Panc1 (cell line): ENCODE data around the gene BRF1. TPM values are rescaled to one million over a fixed set of nuclear protein-coding genes. Genes with fewer than 3 reads are reported as not detected.

Experiments
- ATAC-seq: fragments of 200-7000 bp; cut with Tn5 transposase; 2 replicates; pipeline ENCODE4 v1.9.1; 2020; ENCODE audit warnings: mild to moderate bottlenecking, moderate library complexity
- BruUV-seq: library from RNA; stranded (reverse); fragments of 400-500 nt; replicated peaks from 2 replicates; lab custom pipeline; 2021; lab: Mats Ljungman, UMichigan
- CTCF ChIA-PET: fragments of 300-600 bp; sonication (Branson Sonifier 250); formaldehyde crosslinking; loops from one replicate; lab custom pipeline; 2022; ENCODE audit warnings: antibody characterized with exemption; lab: Charles Lee
- POLR2A ChIA-PET: fragments of 300-600 bp; sonication (Branson Sonifier 250); formaldehyde crosslinking; loops from one replicate; lab custom pipeline; 2022; ENCODE audit warnings: antibody characterized with exemption; lab: Charles Lee
- DNase-seq: peaks from one replicate; pipeline ENCODE4 v3.0.0-alpha.2; 2010; ENCODE audit warnings: low read depth, low spot score
- H3K27ac ChIP-seq: 2 replicates; pipeline ENCODE4 v1.5.1; 2011; ENCODE audit warnings: mild to moderate bottlenecking, low read length, inconsistent platforms
- H3K27me3 ChIP-seq: fragments of 200-500 bp; sonication (Bioruptor generic); 2 replicates; pipeline ENCODE4 v1.6.0; 2014; ENCODE audit warnings: low read length, inconsistent platforms; ENCODE audit not compliant: control insufficient read depth, insufficient read depth
- H3K36me3 ChIP-seq: fragments of 200-500 bp; sonication (Bioruptor generic); 2 replicates; pipeline ENCODE4 v1.5.1; 2014; ENCODE audit warnings: inconsistent platforms, mild to moderate bottlenecking, low read length, moderate library complexity; ENCODE audit not compliant: control insufficient read depth, insufficient read depth
- H3K4me1 ChIP-seq: 2 replicates; pipeline ENCODE4 v1.5.1; 2011; ENCODE audit warnings: inconsistent platforms, mild to moderate bottlenecking, low read length, moderate library complexity; ENCODE audit not compliant: control insufficient read depth, insufficient read depth
- H3K4me3 ChIP-seq, 2 experiments: 2 replicates each; pipeline ENCODE4 v1.5.1; 2011 to 2012; ENCODE audit warnings: low read depth in 2 of 2, low read length in 2 of 2, mild to moderate bottlenecking in 2 of 2, inconsistent platforms in 1 of 2, moderate library complexity in 1 of 2
- H3K9me3 ChIP-seq: fragments of 200-500 bp; sonication (Bioruptor generic); 2 replicates; pipeline ENCODE4 v1.5.1; 2014; ENCODE audit warnings: low read depth, mild to moderate bottlenecking, inconsistent platforms, low read length, moderate library complexity; ENCODE audit not compliant: control insufficient read depth, insufficient read depth
- CTCF ChIP-seq: fragments of 450-650 bp; IDR thresholded peaks from 2 replicates; pipeline ENCODE4 v1.5.1; 2017; ENCODE audit warnings: mild to moderate bottlenecking
- POLR2AphosphoS5 ChIP-seq: IDR thresholded peaks from 2 replicates; pipeline ENCODE4 v1.6.1; 2012; ENCODE audit warnings: mild to moderate bottlenecking, low read depth, low read length, moderate library complexity
- REST ChIP-seq, 2 experiments: IDR thresholded peaks; 2 replicates each; pipeline ENCODE4 v1.6.1; 2011 to 2012; ENCODE audit warnings: low read depth in 2 of 2, control low read depth in 1 of 2, low read length in 1 of 2, mild to moderate bottlenecking in 1 of 2, moderate library complexity in 1 of 2; ENCODE audit not compliant: insufficient read depth in 1 of 2
- SIN3A ChIP-seq: IDR thresholded peaks from 2 replicates; pipeline ENCODE4 v1.6.1; 2012; ENCODE audit warnings: low read depth, mild to moderate bottlenecking, low read length, moderate library complexity, borderline replicate concordance; ENCODE audit not compliant: insufficient read depth
- TCF7L2 ChIP-seq: IDR thresholded peaks from 2 replicates; pipeline ENCODE4 v1.6.1; 2011; ENCODE audit warnings: mild to moderate bottlenecking, low read depth, low read length, inconsistent platforms
- in situ Hi-C: cut with HindIII; loops from 2 replicates; pipeline ENCODE4 v1.10.0; 2016; ENCODE audit warnings: low sequenced_read_pairs, low pct_unique_long_range_greater_than_20kb
- intact Hi-C: fragments of 100-400 bp; cut with micrococcal nuclease; formaldehyde crosslinking; loops from one replicate; pipeline ENCODE4 v1.10.0; 2022; ENCODE audit not compliant: unreplicated experiment
- total RNA-seq: library from RNA; stranded (reverse); gene quantifications from one replicate; pipeline ENCODE4 v1.2.1, GENCODE V29; 2021; ENCODE audit not compliant: unreplicated experiment

The BRF1 gene
- total RNA-seq, 1 experiment from 2014 or later, result 25.0 TPM

GRCh38 chr14:105252552-105253328 lies 48.1 kb downstream of the BRF1 start:
- H3K36me3 ChIP-seq, result no peaks in the 10 kb centered on the region
- ChIA-PET CTCF (no interaction called here), POLR2A (no interaction called here)
- H3K9me3 ChIP-seq, result no peaks in the 10 kb centered on the region
- H3K4me3 ChIP-seq, result no peak overlapping the region
- H3K27ac ChIP-seq, result no peak overlapping the region
- DNase-seq (no peak), ATAC-seq (no peak)
- no TSS peak for BruUV-seq
- H3K27me3 ChIP-seq, result no peaks in the 10 kb centered on the region
- H3K4me1 ChIP-seq, result no peaks in the 10 kb centered on the region
- intact Hi-C loops, result no loop called here
- TF ChIP-seq TCF7L2, result no peak
- in situ Hi-C loops, result no loop called here

GRCh38 chr14:105251920-105252319 lies 48.9 kb downstream of the BRF1 start:
- H3K4me1 ChIP-seq, result no peaks in the 10 kb centered on the region
- H3K27me3 ChIP-seq, result no peaks in the 10 kb centered on the region
- no peaks in the 10 kb centered on the region for H3K9me3 ChIP-seq
- in situ Hi-C loops (no loop called here), intact Hi-C loops (no loop called here)
- TF ChIP-seq CTCF, result no peak
- no peak for TF ChIP-seq TCF7L2
- TF ChIP-seq REST (IDR thresholded peaks at IDR 0.05; ENCODE audit: insufficient read depth in 1 of 2, low read depth in 2 of 2, low read length in 1 of 2), result no peak
- no peak for TF ChIP-seq POLR2AphosphoS5
- TF ChIP-seq SIN3A, result no peak
- ATAC-seq (no peak), DNase-seq (no peak)
- no peak overlapping the region for H3K4me3 ChIP-seq
- no peaks in the 10 kb centered on the region for H3K36me3 ChIP-seq
- no peak overlapping the region for H3K27ac ChIP-seq
- ChIA-PET POLR2A (no interaction called here), CTCF (no interaction called here)
- BruUV-seq, result no TSS peak

- TF ChIP-seq SIN3A (no peak), POLR2AphosphoS5 (no peak), TCF7L2 (no peak), REST (IDR thresholded peaks at IDR 0.05; ENCODE audit: insufficient read depth in 1 of 2, low read depth in 2 of 2, low read length in 1 of 2) (no peak), CTCF (no peak)
- H3K27ac ChIP-seq, result no peak overlapping the region
- POLR2A ChIA-PET, result no interaction called here
- H3K9me3 ChIP-seq, result no peaks in the 10 kb centered on the region
- in situ Hi-C loops (no loop called here), intact Hi-C loops (no loop called here)
- DNase-seq, result no peak
- no peak overlapping the region for H3K4me3 ChIP-seq
- CTCF ChIA-PET, result interaction anchor here (0.6 kb wide), 1 partner anchor 20 kb away, joined by 5 read pairs; no protein-coding TSS in a partner anchor
- no peaks in the 10 kb centered on the region for H3K4me1 ChIP-seq
- BruUV-seq, result no TSS peak
- H3K27me3 ChIP-seq, result no peaks in the 10 kb centered on the region
- no peaks in the 10 kb centered on the region for H3K36me3 ChIP-seq
- ATAC-seq, result no peak
These were observed 49.8 kb downstream of the BRF1 start for GRCh38 chr14:105250986-105251385.
